HG02885 (cell line): Measurements from ENCODE around the gene TMEM185A.
"Not testable (repeated sequence)": the region's sequence is repeated elsewhere in the genome, so short reads cannot be mapped to it uniquely, and the experiment has no call there.

Experiments
- ATAC-seq: cut with Tn5 transposase; IDR thresholded peaks from one replicate; pipeline ENCODE4 v1.9.1; 2021; ENCODE audit warnings: mild to moderate bottlenecking; ENCODE audit not compliant: unreplicated experiment, poor library complexity

Gene TMEM185A

GRCh38 chrX:149563359-149563758 lies 68.2 kb downstream of the TMEM185A start:
- ATAC-seq, result no peak

GRCh38 chrX:149555251-149555650 lies 76.3 kb downstream of the TMEM185A start:
- ATAC-seq, result not testable (repeated sequence)

DNA sequence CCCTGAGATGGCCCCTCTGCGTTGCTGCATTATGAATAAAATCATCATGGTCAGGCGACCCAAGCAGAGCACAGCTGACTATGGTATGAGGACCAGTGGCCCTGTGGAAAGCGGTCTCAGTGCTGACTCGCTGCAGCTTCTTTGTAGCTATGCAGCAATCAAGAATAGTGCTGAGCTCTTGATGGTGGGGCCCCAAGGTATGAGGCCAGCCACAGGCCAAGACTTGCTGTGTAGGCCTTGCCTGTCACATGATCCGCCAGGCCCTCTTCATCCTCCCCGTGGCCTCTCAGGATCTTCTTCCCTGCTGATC lies 79.7 kb downstream of the TMEM185A start:
- not testable (repeated sequence) for ATAC-seq

DNA sequence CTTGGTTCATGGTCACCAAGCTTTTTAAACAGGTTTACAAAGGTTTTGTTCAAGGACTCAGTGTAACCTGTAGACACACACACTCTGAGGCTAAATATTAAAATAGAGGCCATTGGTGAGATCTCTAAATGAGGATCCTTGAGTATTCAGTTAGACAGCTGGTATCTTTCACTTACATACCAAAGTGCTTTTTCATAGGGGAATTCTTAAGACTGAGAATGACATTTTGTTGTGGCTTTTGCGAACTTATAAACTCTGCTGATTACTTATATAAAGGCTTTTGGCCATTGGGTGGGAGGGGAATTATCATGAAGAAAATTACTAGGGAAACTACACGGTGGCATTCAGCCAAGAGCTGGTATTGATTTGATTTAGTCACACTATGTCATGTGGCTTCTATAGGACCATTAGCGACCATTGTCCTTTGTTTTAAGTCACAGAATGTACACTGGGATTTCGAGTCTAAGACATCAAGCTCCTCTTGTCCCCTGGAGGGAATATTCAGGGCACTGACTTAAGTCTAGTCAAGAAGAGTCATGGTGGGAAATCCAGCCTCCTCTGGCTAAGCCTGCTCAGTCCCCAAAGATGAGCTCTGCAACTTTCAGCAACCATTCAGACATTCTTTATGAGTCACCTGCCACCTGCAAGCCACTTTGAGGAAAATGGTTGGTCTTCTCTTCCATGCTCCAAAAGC lies 80.2 kb downstream of the TMEM185A start:
- not testable (repeated sequence) for ATAC-seq

- ATAC-seq, result not testable (repeated sequence)
Observed at GRCh38 chrX:149550454-149550853, 81.1 kb downstream of the TMEM185A start.

- not testable (repeated sequence) for ATAC-seq
Observed at GRCh38 chrX:149549701-149550100, 81.9 kb downstream of the TMEM185A start, which contains the start of gene HSFX3. TSS of gene HSFX3 (minus strand) at chrX:149549924. CDS start at chrX:149549852, 72 bp downstream.

DNA sequence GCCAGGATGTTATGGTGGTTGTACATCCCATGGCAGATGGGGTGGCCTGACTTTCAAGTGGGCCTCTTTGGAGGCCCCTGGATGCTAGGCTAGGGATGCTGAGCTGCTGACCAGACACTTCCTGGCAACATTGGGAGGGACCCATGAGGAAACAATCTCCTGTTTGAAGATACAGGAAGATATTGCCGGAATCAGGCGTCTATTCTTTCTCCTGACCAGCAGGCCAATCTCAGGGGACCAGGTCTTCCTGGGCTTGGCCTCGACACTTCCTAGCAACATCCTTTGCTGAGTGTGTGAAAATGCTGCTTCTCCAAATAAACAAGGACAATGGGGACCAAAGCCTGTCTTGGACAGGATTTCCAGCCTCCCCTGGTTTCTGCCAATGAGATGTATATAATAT lies 83.8 kb downstream of the TMEM185A start:
- not testable (repeated sequence) for ATAC-seq

GRCh38 chrX:149546962-149547361 lies 84.6 kb downstream of the TMEM185A start:
- not testable (repeated sequence) for ATAC-seq
